Kidney capillary endothelial cell (primary cell): ENCODE measurements around the gene PBX2.
"Not testable (repeated sequence)": the region's sequence is repeated elsewhere in the genome, so short reads cannot be mapped to it uniquely, and the experiment has no call there.

Experiments used
- DNase-seq: peaks from one replicate; pipeline ENCODE4 v3.0.0-alpha.2; 2018; ENCODE audit warnings: low spot score

PBX2 gene

DNA sequence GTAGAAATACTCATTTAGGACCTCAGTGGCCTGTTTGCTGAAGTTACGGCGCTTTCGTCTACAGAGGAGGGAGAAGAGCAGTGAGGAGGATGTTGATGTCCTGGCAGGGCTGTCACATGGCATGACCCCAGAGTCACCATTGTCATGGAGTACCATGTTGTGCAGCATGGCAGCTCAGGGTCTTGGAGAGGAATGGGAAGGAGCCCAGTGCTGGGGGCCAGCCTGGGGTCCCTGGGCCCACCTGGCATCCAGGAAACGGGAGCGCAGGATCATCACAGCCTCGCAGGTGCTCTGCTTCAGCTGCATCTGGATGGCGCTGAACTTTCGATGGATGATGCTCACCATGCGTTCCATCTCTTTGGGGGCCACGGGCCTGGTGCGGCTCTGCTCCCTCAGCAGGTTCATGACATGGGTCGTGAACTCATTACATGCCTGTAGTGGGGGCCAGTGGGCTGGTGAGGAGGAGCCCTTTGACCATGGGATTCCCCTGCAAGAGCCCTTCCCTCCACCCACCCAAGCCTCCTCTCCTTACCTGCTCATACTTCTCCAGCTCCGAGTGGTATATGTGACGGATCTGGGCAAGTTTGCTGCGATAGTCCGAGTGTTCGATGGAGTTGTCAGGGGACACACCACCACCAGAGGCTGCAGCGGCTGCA lies 2.1 kb downstream of the PBX2 start:
- not testable (repeated sequence) for DNase-seq

DNA sequence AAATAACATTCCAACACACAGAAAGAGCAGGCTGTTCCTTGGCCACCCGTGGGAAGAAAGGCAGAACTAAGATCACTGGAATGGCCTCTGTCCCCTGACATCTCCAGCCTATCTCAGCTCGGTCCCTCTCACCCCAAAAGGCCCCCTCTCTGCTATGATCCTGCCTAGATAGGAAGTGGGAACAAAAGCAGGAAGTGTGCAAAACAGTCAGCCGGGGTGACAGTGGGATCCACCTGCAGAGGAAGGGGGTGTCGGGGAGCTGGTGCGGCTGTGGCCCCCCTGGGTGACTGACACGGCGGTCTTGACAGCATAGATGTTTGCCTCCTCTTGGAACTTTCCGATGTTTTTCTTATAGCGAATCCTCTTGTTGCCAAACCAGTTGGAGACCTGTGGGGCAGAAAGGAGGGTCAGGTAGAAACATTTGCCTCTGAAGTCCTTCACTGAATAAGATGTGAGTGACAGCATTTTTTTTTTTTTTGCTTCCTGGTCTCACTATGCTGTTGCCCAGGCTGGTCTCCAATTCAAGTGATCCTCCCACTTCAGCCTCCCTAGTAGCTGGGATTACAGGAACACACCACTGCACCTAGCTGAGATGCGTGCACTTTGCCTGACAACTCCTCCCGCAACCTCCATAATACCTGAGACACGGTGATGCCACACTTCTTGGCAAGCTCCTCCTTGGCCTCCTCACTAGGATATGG lies 2.8 kb downstream of the PBX2 start:
- DNase-seq, result no peak

DNA sequence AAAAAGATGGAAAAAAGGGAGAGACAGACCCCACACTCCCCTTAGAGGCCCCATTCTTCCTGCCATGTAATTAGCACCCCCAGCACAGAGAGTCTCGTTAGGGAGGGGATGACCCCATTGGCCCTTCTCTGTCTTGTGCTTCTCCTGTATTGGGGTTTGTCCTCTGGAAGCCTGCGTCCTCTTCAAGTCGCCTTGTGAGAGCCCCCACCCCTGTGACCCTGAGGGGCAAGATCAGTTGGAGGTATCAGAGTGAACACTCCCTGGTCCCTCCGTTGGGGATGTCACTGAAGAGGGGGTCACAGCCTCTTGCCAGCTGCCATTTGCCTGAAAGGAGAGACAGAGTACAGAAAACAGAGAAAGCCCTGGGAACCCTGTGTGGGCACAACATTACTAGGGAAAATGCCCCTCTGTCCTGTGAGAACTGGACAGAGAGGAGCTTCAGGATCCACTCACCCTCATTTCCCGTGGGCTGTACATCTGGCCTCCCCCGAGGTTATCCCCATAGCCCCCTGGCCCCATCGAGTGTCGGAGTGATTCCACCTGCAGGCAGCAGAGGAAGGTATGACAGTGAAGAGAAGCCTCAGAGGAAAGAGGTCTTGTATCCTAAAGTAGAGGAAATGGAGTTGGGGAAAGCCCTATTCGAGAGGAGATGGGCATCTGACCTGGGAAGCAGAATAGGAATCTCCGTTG lies 3.7 kb downstream of the PBX2 start:
- DNase-seq, result not testable (repeated sequence)

DNA sequence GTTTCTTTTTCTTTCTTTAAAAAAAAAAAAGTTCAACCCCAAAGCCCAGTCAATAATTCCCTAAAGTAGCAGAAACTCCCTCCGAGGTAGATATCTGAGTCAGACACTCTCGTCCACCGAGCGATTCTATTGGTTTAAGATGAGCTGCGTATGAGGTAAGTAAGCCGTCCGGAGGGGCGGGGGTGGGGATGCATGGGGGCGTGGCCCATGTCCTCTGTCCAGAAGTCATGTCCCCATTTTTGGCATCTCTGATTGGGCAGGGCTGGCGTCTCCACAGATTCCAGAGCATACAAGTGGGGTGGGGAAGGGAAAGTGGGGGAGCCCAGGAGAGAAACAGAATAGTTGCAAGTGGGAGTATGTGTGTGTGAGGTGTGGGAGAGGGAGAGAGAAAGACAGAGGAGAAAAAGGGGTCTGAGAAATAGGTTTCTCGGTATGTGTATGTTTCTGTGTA lies 4.3 kb downstream of the PBX2 start:
- peak; percentile 50 for DNase-seq

DNA sequence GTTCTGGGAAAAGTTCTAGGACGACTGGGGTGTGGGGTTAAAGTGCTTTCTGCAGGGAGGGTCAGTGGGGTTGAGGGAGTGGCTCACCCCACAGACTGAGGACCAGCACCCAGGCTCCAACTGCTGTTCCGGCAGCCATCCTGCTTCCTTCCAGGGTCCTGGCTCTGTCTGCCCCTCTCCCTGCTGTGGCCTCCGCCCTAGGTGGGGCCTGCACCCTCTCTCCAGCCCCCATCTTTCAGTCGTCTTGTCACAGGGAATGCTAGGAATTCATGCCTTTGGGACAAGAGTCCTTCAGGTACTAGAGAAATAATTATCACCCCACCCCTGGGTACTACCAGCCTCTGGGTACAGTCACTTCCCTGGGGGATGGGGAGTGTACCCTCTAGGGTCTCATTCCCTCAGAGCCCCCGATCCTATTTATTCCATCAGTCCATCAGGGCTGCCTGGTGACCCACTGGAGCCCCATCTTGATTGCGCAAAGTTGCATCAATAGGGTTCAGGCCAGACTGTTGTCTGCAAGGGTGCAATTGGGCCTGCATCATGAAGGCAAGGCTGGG lies 5.8 kb downstream of the PBX2 start, which contains the start of gene AGER:
AGER (minus strand) TSS at position 170 of the 557 bp plus-strand sequence; CDS start at position 139, 31 bp downstream.
- no peak for DNase-seq

DNA sequence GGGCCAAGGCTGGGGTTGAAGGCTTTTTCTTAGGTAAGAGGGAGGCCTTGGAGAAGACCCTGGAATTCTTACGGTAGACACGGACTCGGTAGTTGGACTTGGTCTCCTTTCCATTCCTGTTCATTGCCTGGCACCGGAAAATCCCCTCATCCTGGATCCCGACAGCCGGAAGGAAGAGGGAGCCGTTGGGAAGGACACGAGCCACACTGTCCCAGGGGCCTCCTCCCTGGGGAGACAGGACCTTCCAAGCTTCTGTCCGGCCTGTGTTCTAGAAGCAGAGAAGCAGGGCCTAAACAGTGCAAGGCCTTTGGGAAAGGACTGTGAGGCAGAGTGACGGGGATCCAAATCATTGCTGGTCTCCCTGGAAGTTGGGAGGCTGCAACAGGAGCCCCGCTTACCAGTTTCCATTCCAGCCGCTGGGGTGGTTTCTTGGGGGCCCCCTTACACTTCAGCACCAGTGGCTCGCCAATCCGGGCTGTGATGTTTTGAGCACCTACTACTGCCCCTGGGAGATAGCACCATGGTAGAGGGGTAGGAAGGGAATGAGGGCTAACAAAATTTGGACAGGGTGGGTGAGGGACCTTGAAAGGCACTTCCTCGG lies 6.4 kb downstream of the PBX2 start:
- no peak for DNase-seq

DNA sequence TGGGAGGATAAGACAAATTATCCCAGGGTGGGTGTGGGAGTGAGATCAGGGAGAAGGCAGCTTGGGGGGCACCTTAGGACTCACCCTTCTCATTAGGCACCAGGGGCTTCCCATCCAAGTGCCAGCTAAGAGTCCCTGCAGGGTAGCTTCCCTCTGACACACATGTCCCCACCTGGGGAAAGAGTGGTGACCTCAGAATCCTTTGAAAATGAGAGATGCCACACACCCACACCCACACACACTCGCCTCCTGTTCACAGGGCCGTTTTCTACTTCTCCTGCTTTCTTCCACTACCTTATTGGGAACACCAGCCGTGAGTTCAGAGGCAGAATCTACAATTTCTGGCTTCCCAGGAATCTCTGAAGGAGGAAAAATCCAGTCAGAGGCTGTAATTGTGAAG lies 7.0 kb downstream of the PBX2 start:
- no peak for DNase-seq

DNA sequence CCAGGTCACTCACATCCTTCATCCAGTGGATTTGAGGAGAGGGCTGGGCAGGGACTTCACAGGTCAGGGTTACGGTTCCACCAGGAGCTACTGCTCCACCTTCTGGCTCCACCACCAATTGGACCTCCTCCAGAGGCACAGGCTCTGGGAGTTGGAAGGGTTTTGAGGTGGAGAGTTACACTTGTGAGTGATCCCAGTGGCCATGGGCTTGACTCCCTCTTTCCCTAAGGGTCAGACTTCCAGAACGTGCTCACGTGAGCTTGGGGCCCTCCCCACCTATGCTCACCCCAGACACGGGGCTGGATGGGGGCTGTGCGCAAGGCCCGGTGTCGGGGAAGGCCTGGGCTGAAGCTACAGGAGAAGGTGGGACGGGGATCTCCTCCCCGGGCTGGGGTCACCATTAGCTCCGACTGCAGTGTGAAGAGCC lies 7.4 kb downstream of the PBX2 start:
- no peak for DNase-seq

DNA sequence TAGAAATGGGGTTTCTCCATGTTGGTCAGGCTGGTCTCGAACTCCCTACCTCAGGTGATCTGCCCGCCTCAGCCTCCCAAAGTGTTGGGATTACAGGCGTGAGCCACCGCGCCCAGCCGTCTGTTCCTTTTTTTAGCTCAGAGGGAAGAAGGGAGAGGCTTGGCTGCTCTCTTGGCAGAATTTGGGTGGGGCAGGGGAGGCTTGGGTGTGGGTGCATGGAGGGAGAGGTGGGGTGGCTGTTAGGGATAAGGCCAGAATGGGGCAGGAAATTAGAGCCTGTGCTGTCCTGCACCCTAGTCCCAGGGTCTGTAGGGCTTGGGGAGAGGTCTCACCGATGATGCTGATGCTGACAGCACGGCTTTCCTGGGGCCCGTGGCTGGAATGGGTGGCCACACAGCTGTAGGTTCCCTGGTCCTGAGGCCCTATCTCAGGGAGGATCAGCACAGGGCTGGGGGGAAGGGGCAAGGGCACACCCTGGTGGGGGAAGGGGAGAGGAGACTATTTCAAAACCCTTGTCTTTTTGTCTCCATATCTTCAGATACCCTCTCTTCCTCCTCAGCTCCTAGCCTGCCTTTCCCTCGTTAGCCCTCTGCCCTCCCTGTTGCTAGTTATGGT lies 8.0 kb downstream of the PBX2 start:
- no peak for DNase-seq

DNA sequence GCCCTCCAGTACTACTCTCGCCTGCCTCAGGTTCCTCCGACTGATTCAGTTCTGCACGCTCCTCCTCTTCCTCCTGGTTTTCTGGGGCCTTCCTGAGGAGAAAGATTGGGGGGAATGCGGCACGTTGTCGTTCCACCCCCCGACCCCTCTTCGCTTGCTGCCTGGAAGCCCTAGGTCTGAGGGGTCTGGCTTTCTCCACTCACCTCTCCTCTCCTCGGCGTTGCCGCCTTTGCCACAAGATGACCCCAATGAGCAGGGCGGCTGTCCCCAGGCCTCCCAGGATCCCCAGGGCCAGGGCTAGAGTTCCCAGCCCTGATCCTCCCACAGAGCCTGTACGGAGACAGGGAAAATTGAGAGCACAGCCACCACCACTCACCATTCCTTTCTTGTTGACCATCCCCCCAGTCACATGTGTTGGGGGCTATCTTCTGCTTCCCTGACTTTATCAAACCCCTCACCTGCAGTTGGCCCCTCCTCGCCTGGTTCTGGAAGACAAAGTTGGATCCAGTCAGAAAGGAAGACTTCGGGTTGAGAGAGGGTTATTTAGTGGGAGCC lies 8.8 kb downstream of the PBX2 start:
- DNase-seq, result no peak

DNA sequence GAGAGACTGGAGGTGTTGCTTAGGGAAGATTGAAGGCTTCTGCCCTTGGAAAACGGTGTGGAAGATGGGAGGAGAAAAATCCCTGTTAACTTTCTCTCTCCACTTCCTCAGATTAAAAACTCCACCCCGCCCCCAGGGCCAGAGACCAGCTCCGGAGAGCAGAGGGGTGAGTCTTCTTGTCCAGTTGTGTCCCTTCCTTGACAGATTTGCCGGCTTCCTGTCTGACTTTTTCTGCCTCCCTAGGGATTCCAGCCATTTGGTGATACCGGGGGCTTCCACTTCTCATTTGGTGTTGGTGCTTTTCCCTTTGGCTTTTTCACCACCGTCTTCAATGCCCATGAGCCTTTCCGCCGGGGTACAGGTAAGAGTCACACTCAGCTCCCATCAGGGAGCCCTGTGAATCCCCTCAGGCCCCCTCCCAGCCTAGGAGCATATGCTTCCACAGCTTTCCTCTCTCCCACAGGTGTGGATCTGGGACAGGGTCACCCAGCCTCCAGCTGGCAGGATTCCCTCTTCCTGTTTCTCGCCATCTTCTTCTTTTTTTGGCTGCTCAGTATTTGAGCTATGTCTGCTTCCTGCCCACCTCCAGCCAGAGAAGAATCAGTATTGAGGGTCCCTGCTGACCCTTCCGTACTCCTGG lies 10.1 kb downstream of the PBX2 start:
- DNase-seq, result no peak

DNA sequence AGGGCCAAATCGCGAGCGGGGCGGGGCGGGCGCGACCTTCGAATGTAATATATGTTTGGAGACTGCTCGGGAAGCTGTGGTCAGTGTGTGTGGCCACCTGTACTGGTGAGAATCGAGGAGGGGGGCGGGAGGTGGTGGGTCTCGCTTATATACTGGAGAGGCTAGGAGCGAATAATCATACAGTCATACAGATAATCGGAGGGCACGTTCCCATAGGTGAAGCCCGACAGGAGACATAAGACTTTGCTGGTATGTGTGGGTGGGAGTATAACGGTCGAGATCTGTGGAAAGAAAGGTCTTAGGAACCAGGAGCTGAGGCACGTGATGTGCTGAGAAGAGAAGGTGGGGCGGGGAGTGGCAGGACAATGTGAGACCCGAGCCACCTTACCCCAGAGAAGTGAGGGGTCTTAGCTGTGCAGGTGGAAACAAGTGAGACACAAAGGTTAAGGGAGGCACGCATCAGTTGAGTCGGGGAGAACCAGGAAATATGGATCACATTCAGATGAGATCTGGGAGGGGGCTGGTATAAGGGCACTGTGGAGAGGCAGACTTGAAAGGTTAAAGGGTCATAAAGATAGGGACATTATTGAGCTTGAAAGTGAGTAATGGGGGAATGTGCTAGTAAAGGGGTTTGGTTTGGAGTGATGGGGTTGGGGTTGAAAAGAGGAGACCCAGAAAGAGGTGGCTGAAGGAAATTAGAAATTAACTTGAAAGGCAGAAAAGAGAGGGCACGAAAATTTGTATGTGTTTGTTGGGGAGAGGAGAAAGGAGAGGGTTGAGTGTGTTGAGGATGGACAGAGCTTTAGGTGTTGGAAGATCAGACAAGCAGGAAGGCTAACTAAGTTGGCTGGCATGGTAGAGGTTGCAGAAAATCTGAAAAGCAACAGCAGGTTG lies 11.2 kb downstream of the PBX2 start:
- no peak for DNase-seq

DNA sequence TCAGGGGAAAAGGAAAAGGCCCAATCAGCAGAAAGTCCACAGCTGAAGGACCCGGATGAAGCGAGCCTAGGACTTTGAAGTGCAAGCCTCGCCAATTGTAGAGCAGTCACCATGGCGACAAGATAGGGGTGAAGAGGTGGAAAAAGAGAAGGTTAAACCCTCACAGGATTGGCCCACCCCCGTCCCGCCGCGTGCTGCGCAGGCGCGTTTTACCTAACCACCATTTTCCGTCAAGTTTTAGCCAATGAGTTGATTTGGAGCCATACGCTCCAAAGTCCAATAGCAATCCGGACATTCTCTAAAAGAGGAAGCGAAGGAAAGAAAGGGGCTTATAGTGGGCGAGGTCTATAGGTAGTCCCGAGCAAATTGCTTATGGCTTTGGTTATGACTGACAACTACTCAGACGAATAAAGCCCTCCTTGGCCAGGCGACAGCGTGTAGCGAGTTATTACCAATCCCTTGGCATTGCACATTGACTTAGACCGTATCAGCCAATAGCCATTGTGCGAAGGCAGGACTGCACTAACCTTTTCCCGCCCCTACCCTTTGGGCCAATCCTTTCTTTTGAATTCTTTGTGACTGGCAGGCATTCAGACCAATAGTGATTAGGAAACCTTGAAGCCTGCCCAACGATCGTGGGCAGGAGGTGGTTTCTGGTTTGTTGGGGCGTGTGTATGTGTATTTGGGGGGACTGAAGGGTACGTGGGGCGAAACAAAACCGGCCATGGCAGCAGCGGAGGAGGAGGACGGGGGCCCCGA lies 12.0 kb downstream of the PBX2 start, which contains the start of gene RNF5:
RNF5 (plus strand) TSS at position 618 of the 759 bp plus-strand sequence; CDS start at position 725, 107 bp downstream.
- peak; percentile 100 for DNase-seq

DNA sequence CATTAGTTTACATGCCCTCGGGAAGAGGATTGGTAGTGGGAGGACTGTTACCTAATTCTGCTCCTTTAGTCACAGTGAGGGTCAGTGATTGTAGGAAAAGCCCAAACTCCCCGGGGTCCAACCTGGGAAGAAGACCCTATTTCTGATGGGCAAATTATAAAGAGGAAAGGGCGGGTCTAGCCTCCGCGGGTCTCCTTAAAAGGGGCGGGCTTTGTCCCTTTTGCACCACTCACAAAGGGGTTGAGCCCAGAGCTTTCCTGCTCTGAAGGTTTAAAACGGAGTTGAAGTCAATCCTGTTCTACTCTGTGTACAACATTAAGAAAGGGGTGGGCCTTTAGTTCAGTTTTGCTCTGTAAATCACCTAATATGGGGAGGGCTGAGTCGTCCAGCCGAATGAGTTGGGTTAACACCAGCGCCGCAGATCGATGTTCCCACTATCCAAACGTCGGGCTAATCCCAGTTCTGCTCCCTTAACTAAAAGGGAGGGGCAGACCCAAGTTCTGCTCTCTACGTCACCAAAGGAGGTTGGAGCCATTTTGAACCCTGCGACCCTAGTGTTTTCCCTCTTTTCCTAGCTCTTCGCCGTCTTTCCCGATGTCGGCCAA lies 12.7 kb downstream of the PBX2 start:
- no peak for DNase-seq

DNA sequence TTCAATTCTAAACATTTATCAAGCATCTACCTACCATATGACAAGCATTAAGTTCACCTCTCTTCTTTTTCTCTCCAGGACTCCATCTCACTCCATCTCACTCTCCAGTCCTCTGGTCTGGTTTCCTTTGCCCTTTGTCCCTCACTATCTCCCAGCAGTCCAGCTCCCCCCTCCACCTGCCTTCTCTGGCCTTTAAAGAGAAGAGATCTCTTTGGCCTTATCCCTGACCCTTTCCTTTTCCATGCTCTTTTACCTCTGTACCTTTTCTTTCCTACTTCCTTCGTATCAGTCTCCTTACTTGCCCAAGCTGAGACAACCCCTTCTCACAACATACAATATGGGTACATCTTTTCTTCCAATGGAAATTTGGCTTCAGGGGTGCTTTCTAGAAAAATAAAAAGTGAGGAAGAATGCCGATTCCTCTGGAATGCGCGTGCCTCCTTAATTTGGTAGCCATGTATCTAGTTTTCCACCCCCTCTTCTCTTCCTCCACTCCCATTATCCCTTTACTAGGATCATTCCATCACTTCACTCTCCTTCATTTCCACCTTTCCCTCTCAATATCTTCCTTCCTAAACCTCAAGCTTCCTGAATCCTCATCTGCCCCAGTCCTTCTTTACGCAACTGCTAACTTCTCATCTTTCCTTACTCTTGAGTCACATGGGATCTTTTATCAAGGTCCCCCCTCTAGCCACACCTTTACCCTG lies 13.4 kb downstream of the PBX2 start:
- no peak for DNase-seq

DNA sequence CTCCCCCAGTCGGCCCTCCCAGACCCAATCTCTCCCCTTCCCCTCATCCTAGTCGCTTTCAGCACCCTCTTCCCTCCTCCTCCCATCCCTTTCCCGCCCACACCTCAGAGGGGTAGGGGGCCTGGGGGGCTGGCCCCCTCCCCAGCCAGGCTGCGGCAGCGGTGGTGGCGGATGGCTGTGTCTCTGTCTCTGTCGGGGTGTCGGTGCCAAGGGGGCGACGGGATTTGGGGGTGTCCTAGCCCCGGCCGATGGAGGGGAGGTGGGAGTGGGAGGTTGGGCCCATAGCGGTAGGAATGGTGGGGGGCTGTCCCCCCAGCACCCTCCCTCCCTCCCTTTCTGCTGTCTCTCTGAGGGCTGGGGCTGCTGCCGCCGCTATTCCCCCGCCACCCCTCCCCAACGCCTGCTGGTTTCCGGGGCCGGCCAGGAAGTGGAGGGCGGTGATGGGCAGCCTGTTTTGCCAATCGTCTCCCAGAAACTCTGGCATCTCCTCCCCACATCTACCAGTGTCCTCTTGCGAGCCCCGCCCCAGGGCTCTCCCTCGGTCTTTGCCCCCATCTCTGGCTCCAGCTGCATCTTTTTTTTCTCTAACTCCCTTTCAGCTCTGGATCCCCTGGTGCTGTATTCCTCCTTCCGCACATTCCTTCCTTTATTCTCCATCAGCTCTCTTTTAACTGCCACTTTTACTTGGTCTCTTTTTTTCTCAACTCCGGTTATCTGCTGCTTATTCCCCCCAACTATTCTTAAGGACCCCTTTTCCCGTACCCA lies 14.1 kb downstream of the PBX2 start, which contains the start of gene AGPAT1:
AGPAT1 (minus strand) TSS at position 374 of the 765 bp plus-strand sequence. CDS start 4,588 bp downstream, outside the sequence.
- peak; percentile 91 for DNase-seq

DNA sequence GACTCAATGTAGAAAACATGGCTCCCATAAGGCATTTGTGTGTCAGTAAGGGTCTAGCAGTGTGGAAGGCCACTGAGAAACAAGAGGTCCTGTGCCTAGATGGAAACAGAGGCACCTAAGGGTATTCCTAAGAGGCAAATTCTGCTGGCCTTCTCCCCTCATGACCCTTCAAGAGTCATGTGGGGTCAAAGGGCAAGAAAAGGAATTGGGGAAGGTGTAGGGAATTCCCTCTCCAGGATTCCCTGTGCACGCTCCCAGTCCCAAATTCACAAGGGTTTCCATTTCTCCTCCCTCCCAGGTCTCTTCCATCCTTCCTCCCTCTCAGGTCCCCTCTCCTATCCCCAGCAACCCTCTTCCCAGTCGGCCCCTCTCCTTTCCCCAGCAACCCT lies 14.7 kb downstream of the PBX2 start:
- DNase-seq, result no peak
